Mesenteric fat pad (tissue), 1 donor: ENCODE results near the gene BCAS1. TPM values are rescaled to one million over a fixed set of nuclear protein-coding genes. Genes with fewer than 3 reads are reported as not detected.

Source experiments
- DNase-seq: peaks from one replicate; pipeline ENCODE4 v3.0.0-alpha.2; 2020; ENCODE audit warnings: low spot score
- long read RNA-seq: library from polyadenylated mRNA; unstranded; transcript quantifications from one replicate; pipeline ENCODE4 v2.0.0, GENCODE V29; 2020
- total RNA-seq: library from RNA; stranded (reverse); fragmentation: NEBNext Ultra II Directional; extraction: Animal tissue kit (Norgen Biotek cat#: 25700); gene quantifications from one replicate; pipeline ENCODE4 v1.2.1, GENCODE V29; 2021
- donor health status: DM: yes; HTN: yes; CAD: no.

BCAS1 gene, protein sequence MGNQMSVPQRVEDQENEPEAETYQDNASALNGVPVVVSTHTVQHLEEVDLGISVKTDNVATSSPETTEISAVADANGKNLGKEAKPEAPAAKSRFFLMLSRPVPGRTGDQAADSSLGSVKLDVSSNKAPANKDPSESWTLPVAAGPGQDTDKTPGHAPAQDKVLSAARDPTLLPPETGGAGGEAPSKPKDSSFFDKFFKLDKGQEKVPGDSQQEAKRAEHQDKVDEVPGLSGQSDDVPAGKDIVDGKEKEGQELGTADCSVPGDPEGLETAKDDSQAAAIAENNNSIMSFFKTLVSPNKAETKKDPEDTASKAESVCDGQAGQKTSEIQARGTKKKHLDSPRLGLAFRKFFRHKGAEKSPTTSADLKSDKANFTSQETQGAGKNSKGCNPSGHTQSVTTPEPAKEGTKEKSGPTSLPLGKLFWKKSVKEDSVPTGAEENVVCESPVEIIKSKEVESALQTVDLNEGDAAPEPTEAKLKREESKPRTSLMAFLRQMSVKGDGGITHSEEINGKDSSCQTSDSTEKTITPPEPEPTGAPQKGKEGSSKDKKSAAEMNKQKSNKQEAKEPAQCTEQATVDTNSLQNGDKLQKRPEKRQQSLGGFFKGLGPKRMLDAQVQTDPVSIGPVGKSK
- total RNA-seq: 0.51 TPM
- long read RNA-seq, partial matches to known transcripts: 1 of 3 reads
- long read RNA-seq, other reads (novel, unspliced or antisense): 2 of 3 reads

DNA sequence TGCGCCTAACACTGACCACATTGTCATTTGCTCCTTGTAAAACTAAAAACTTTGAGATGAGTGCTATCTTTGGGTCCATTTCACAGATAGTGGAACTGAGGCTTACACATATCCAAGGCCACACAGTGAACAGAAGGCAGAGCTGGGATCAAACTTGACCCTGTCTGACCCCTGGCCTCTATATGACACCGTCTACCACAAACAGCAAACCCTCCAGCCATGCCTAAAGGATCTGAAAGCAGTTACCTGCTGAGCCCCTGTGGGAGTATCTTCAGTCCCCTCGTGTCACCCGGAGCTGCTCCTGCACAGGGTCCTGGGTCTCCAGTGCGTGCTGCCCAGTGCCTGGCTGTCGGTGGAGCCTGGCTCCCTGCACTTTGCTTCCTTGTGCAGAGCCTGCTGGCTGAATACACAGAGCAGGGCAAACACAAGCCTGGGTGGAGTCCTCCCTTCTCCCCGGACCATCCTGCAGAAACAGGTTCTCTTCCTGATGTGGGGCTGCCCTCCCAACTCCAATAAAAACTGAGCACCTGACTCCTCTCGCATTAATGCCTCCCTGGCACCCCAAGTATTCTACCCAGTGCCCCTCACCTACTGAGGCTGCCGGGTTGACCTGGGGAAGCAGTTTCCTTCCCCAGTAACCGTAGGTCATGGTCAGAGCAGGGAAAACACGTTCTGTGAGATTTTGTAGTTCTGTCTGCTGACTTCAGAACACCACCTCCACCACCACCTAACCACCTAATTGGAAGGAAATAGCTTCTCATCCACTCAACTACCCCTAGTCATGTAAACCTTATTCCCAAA lies at the start of gene BCAS1:
TSS of gene BCAS1 (minus strand) at position 408 of the 801 bp plus-strand sequence. CDS start 11,876 bp downstream, outside the sequence.
- DNase-seq: no peak

DNA sequence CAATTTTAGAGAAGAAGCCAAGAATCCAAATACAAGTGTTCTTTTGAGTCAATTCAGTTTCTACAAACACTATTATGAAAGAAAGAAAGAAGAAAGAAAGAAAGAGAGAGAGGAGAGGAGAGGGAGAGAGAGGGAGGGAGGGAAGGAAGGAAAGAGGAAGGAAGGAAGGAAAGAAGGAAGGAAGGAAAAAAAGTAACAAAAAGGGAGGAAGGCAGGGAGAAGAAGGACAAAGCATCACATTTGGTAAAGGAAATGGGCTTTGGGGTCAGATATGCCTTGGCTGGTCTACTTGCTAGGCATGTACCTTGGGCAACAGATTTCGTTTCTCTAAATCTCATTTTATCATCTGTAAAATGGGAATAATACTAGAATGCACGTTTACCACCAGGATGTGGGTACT lies 49.4 kb upstream of the BCAS1 start:
- no peak for DNase-seq

DNA sequence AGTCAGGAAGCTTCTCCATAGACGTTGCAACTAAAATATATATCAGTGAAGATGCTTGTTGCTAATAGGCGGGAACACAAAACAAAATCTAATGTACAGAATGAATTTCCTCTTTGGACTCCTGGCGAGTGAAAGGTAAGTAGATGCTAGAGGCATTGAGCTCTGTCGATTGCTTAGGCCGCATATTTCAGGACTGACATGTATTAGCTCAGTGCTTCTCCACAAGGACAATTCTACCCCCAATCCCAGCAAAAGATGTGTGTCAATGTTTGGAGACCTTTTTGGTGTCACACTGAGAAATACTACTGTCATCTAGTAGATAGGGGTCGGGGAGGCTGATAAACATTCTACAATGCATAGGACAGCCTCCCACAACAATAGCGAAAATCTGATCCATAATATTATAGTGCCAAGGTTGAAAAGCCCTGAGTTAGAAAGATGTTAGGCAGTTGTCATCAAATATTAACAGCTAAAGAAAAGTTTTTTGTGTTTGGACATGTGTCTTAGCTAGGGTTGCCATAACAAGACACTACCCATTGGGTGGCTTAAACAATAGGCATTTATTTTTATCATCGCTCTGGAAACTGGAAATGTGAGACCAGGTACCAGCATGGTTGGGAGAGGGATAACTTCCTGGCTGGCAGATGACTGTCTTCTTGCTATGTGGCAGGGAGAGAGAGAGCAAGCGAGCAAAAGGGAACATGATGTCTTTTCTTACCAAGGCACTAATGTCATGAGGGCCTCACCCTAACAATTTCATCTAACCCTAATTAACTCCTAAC lies 48.0 kb upstream of the BCAS1 start:
- no peak for DNase-seq

GRCh38 chr20:54116550-54117235 lies 46.3 kb upstream of the BCAS1 start:
- DNase-seq: no peak

DNA sequence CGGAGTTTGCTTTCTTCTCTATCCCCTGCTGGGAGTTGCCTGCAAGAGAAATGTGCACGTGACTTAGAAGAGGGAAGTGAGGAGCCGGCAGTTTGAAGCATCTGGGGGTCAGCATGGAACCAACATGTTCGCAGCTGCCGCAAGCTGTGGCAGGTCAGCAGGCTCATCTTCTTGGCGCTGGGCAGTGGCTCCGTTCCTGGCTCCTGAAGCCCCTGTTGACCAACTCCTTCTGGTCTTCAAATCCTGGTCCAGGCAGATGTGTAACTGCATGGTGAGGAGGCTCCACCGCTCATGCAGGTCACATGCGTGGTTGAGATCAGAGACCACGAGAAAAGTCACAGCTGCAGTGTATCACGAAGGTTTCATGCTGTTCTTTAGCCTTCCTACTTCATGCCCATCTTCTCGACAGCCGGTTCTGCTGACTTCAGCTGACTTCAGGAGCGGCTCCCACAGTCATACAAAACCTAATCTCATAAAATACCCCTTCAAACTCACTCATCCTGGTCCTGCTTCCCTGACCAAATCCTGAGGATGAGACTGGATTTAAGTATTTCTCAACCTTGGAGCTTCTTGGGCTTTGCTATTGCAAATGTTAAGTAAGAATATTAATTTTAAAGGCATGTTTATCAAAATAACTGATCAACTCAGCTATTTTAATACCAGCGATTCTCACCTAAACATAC lies 44.9 kb upstream of the BCAS1 start:
- DNase-seq: no peak

DNA sequence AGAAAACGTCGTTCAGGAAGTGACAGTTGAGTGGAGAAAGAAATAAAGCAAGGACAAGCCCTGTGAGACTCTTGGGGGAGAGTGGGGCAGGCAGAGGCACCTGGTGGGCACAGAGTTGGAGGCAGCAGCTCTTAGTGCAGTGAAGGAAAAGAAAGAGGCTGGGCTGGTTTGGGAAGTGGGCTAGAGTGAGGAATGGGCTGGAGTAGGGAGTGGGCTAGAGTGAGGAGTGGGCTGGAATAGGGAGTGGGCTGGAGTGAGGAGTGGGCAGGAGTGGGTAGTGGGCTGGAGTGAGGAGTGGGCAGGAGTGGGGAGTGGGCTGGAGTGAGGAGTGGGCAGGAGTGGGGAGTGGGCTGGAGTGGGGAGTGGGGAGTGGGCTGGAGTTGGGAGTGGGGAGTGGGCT lies 43.7 kb upstream of the BCAS1 start:
- no peak for DNase-seq

DNA sequence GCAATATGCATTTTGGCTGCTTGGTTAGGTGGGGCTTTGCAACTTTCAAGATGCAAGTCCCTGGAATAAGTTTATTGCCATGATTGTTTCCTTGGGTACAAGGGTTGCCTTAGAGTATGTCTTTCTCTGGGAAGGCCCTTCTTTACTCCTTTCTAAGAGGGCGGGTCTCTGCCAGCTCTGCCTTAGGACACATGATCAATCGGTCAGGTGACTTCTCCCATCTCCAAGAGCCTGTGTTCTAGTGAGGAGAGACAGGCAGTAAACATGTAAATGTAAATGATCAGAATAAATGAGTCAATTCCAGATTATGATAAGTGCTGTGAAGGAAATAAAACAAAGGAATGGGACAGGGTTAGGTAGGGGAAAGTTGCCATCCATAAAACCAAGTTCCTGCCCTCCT lies 43.2 kb upstream of the BCAS1 start:
- no peak for DNase-seq

DNA sequence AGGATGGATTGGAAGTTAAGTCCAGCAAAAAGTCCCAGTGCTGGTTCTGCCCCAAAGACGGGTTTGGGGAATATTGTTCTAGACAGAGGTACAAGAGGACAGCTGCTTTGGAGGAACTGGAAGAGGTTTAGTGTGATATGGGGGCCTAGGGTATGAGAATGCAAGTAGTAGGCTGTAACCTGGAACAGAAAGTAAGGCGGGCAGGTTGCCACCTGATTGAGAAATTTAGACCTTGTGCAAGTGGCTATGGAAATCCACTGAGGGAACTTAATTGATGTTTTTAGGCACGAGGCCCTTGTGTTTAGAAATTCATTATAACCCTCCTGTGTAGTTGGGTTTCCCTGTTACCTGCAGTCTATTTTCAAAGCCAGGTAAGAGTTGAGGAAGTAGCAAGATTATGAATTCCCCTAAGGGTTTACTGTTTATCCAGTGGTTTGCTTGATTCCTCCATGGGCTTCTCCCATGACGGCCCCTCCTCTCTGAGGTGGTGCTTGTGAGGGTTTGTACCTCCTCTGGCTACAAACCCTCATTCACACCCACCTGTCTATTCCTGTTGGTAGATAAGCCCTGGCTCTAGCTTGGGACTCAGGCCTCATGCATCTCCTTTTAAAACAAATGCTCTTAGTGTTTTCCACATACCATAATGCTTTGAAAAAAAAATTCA lies 42.0 kb upstream of the BCAS1 start:
- no peak for DNase-seq

DNA sequence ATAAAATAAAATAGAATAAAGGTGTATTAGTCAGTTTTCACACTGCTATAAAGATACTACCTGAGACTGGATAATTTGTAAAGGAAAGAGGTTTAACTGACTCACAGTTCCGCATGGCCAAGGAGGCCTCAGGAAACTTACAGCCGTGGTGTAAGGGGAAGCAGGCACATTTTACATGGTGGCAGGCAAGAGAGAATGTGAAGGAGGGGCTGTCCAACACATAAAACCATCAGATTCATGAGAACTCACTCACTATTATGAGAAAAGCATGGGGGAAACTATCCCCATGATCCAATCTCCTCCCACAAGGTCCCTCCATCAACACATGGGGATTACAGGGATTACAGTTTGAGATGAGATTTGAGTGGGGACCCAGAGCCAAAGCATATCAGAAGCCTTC lies 41.1 kb upstream of the BCAS1 start:
- no peak for DNase-seq

DNA sequence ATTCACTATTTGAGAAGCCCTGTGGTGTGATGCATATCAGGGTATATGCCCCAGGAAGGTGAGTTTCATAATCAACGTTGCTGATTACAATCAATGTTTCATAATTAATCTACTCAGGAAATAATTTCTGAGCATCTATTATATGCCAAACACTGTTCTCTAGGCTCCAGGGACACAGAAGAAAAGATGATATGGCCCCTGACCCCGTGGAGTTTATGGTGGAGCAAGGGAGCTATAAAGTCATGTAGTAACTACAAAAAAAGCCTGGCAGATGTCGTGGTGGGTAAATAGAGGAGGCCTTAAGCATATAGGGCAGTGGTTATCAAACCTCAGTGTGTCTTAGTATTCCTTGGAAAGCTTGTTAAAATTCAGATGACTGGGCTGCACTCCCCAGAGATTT lies 40.1 kb upstream of the BCAS1 start:
- no peak for DNase-seq

DNA sequence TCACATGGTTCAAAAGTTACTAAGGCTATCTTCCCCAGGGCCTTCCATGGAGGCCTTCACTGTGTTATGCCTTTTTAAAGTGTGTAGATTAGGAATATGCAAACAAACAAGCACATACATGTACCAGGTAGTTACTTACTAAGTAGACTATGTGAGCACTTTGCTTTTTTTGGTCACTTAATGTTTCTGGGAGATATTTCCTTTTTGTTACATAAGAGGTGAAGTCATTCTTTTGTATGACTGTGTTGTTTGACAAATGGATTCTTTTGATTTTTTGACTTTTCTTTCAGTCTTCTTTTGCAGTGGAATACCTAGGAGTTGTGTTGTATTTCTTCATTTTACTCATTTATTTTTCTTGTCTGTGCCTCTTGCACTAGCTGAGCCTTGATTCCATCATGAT lies 39.6 kb upstream of the BCAS1 start:
- no peak for DNase-seq

DNA sequence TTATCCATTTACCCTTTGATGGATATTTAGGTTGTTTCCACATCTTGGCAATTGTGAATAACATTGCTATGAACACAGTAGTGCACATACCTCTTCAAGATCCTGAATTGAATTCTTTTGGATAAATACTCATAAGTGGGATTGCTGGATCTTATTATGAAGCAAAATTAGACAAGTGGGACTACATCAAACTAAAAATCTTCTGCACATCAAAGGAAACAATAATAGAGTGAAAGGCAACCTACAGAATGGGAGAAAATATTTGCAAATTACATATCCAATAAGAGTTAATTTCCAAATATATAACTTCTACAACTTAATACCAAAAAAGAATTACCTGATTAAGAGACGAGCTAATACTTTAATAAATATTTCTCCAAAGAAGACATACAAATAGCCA lies 38.4 kb upstream of the BCAS1 start:
- DNase-seq: no peak

DNA sequence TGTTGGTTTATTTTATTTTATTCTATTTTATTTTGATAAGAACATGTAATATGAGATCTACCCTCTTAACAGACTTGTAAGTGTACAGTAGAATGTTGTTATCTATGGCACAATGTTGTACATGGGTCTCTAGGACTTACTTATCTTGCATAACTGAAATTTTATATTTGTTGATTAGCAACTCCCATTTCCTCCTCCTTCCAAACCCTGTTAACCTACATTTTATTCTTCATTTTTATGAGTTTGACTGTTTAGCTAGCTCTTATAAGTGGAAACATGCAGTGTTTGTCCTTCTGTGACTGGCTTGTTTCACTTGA lies 37.9 kb upstream of the BCAS1 start:
- no peak for DNase-seq

DNA sequence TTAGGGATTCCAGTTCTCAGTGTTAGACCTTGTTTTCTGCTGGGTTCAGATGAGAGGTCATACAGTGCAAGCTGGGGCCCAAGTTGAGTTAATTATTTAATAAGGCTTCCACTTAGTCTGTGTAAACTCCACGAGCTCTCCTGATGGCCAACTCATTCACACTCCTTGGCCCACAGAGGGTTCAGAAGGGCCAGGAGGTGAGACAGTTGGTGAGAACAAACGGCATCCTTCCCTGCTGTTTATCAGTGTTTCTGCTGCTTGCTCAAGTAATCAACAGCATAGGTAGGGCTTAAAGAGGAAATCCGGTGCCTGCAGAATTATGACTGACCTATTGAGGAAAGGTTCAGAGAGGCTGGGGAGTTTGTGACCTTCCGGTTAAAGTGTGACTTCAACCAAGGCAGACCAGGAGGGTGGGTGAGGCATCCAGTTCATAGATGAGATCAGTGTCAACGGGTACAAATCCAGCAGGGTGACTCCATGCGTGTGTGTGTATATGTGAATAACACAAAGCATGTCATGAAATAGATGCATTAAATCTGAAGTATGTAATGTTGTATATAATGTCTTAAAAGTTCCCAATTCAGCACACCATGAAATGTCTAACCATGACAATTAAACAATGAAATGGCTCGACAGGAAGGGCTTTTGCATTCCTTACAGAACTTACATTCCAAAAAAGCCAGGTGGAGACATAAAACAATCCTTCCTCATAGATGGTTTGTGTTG lies 37.4 kb upstream of the BCAS1 start:
- no peak for DNase-seq

DNA sequence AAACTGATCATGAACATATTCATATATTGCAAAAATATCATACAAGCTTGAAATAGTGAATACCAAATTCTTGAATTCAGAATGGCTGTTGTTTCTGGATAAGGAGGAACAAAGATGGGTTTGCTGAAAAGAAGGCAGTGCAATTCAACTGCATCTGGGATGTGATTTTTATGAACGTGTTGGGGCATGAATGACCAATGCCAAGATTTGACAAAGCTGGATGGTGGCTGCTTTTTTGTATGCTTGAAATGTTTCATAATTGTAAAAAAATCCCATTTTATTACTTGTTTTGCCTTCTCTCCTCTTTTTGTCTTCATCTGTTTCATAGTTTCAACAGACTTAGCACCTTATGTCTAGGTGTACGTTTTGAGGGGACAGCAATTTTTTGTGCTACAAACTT lies 36.8 kb upstream of the BCAS1 start:
- DNase-seq: no peak

- no peak for DNase-seq
These were observed 35.8 kb upstream of the BCAS1 start for GRCh38 chr20:54106162-54106561.

- DNase-seq: no peak
These were observed 35.3 kb upstream of the BCAS1 start for GRCh38 chr20:54105653-54106052.

DNA sequence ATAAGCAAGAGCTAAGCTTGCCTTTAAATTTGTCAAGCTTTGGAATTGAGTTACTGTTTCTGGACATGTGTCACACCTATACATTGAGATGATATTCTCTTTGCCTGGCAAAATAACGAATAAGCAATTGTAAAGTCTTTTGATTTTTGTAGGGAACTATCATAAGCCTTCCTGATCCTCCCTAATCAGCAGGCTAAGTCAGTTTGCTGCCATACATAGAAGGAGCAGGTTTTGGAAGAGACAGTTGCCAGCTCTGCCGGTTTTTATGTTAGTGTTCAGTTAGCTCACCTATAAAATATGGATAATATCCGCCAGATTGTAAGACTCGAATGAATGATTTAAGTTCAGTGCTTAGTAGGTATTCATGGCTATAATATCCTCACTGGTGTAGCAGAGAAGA lies 34.4 kb upstream of the BCAS1 start:
- DNase-seq: no peak
